C4-2B (cell line): Measurements from ENCODE around the gene CDC45.

Source experiments
- ZFX ChIP-seq: fragments of 450-650 bp; IDR thresholded peaks from 2 replicates; pipeline ENCODE4 v1.6.1; 2017
- TF ChIP-seq, protein P1 (sequence below): fragments of 450-650 bp; conservative IDR thresholded peaks from 2 replicates; pipeline ENCODE4 v1.5.1; 2017; ENCODE audit warnings: mild to moderate bottlenecking

DNA sequence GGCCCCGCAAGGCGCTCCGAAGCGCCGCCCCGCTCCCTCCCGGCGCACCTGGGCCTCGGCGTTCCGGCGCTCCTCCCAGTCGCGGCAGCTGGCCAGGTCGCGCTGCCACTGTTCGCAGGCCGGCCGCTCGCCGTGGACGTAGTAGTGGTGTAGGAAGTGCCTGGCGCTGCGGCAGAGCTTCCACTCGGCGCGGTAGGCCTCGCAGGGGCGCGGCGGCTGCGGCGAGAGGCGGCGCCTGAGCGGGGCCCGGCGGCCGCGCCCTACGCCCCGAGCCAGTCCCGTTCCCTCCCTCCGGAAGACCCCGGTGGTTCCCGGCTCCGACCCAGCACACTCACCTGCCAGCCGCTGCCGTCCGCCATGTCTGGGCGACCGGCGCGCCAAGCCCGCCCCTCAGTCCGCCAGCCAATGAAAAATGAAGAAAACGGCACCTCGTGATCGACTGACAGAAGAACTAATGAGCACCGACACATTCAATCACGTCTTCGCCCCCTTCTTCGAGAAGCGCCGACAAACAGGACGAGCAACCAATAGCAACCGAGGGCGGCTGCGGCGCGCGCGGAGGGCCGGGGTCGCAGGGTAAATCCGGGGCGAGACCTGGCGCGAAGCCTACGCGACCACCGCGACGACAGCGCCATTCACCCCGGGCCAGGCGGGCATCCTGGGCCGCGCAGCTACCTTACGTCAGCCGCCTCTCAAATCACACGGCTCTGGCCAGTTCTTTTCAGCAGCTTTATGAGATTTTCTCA, 32.2 kb upstream of the CDC45 start, which contains the start of gene C22orf39:
- TF ChIP-seq, protein P1, sequence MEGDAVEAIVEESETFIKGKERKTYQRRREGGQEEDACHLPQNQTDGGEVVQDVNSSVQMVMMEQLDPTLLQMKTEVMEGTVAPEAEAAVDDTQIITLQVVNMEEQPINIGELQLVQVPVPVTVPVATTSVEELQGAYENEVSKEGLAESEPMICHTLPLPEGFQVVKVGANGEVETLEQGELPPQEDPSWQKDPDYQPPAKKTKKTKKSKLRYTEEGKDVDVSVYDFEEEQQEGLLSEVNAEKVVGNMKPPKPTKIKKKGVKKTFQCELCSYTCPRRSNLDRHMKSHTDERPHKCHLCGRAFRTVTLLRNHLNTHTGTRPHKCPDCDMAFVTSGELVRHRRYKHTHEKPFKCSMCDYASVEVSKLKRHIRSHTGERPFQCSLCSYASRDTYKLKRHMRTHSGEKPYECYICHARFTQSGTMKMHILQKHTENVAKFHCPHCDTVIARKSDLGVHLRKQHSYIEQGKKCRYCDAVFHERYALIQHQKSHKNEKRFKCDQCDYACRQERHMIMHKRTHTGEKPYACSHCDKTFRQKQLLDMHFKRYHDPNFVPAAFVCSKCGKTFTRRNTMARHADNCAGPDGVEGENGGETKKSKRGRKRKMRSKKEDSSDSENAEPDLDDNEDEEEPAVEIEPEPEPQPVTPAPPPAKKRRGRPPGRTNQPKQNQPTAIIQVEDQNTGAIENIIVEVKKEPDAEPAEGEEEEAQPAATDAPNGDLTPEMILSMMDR: no peak
- peak; percentile 95 for TF ChIP-seq ZFX
